Spleen (tissue), 7 donors: ENCODE measurements around the gene HBQ1.

Experiments
- POLR2A ChIP-seq, 3 donors: fragments of 450-650 bp; IDR thresholded peaks; one replicate each; pipeline ENCODE4 v1.5.1; 2017; ENCODE audit warnings: antibody characterized with exemption in 3 of 3, mild to moderate bottlenecking in 1 of 3
- TF ChIP-seq, protein P1 (sequence below), 11 experiments: fragments of 200-600 bp in 7 of 11; fragments of 450-650 bp in 4 of 11; sonication (generic) in 4 of 11; IDR thresholded peaks in 8 of 11; conservative IDR thresholded peaks in 3 of 11; 1 replicate in 7 of 11; 2 replicates in 4 of 11; pipeline versions ENCODE4 v1.4.0 to v1.8.0; 2016 to 2021; ENCODE audit warnings: antibody characterized with exemption in 11 of 11, inconsistent platforms in 4 of 11, mild to moderate bottlenecking in 1 of 11
- donor health status: DM: no; HTN: no; CAD: no; lungs with moderate emphysema.
- donor health status: DM: no; HTN: no; CAD: no.
- donor health status: DM: no; HTN: no; CAD: no.

DNA sequence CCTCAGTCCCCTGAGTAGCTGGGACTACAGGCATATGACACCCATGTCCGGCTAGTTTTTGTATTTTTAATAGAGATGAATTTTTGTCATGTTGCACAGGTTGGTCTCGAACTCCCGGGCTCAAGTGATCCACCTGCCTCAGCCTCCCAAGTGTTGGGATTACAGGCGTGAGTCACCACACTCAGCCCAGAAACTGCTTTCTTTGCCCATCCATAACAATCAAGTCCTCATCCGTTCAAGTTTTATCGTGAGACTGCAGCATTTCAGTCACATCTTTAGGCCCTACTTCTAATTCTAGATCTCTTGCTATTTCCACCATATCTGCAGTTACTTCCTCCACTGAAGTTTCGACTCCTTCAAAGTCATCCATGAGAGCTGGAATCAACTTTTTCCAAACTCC, 48.1 kb upstream of the HBQ1 start:
- TF ChIP-seq, protein P1, sequence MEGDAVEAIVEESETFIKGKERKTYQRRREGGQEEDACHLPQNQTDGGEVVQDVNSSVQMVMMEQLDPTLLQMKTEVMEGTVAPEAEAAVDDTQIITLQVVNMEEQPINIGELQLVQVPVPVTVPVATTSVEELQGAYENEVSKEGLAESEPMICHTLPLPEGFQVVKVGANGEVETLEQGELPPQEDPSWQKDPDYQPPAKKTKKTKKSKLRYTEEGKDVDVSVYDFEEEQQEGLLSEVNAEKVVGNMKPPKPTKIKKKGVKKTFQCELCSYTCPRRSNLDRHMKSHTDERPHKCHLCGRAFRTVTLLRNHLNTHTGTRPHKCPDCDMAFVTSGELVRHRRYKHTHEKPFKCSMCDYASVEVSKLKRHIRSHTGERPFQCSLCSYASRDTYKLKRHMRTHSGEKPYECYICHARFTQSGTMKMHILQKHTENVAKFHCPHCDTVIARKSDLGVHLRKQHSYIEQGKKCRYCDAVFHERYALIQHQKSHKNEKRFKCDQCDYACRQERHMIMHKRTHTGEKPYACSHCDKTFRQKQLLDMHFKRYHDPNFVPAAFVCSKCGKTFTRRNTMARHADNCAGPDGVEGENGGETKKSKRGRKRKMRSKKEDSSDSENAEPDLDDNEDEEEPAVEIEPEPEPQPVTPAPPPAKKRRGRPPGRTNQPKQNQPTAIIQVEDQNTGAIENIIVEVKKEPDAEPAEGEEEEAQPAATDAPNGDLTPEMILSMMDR (IDR thresholded peaks at IDR 0.05 in 8 of 11, conservative IDR thresholded peaks at IDR 0.05 in 3 of 11) = no peak
- no peak for TF ChIP-seq POLR2A (IDR thresholded peaks at IDR 0.05)
